ENCODE data around the gene HIVEP3.

Gene HIVEP3

GRCh38 chr1:41878495-41878894 lies 40.2 kb downstream of the HIVEP3 start:
- Histone ChIP-seq H3K27me3 (replicated peaks in 2 of 5; ENCODE audit: control insufficient read depth in 4 of 5, insufficient read depth in 5 of 5, low read length in 4 of 5) (no peaks in the 10 kb centered on the region), H3K27ac (ENCODE audit: insufficient read depth in 1 of 2, low read depth in 1 of 2, low read length in 2 of 2, poor library complexity in 1 of 2, severe bottlenecking in 2 of 2) (no peak overlapping the region), H3K9me3 (ENCODE audit: control extremely low read depth in 1 of 5, control insufficient read depth in 4 of 5, insufficient read depth in 2 of 5, low read depth in 1 of 5, low read length in 4 of 5) (no peaks in the 10 kb centered on the region), H3K36me3 (ENCODE audit: control insufficient read depth in 4 of 4, insufficient read depth in 4 of 4, low read length in 3 of 4) (no peaks in the 10 kb centered on the region), H3K4me1 (ENCODE audit: control extremely low read depth in 1 of 4, control insufficient read depth in 4 of 4, insufficient read depth in 4 of 4, low read length in 3 of 4) (peaks cover 22 to 86% (median 76%) of the 10 kb centered on the region in 4 experiments), H3K4me3 (ENCODE audit: control insufficient read depth in 1 of 7, extremely low read depth in 1 of 7, insufficient read depth in 4 of 7, low read depth in 2 of 7, low read length in 6 of 7) (no peak overlapping the region)
- DNase-seq = no peak
- no CpG with 5 or more reads among the region's 1 CpG for WGBS (ENCODE audit: insufficient coverage)
- ChIA-PET POLR2A (no interaction called here), CTCF (no interaction called here)

DNA sequence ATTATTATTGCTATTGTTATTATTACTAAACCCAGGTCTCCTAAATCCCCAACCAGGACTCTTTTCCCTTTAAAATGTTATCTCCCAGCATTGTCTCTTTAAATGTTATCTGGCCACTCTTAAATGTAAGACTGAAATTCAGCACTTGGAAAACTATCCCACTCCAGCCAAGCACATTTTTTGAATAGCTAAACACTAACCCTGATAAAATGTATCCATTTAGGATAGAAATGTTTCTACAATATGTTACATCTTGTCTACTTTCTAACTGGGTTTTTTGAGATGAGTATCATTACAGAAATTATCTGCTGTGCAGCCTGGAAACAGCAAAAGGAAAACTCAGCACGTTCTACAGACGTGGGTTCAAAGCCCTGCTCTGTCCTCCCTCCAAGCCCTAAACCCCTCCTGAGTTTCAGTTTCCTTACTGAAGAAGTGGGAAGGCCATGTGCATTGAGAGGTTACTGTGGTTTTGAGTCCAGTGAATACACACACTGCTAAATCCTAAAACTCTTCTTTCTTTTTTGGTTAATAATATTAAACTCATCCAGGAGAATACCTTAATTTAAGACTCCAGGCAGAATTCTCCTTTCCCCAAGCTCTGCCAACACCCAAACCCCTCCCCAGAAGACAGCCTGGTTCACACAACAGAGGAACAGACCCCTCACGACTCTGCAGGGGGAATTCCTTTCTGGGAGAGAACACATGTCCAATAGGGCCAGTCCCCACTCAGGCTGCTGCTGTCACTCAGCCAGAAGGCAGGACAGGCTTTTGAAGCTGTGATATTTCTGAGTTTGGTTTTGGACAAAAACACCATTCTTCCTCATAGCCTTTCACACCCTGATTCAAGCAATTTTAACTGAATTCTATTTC lies 41.9 kb downstream of the HIVEP3 start:
- H3K4me3 ChIP-seq (ENCODE audit: control insufficient read depth in 1 of 7, extremely low read depth in 1 of 7, insufficient read depth in 4 of 7, low read depth in 2 of 7, low read length in 6 of 7) = peak overlapping the region in 1 of 7 experiments; percentile 51
- H3K9me3 ChIP-seq (ENCODE audit: control extremely low read depth in 1 of 5, control insufficient read depth in 4 of 5, insufficient read depth in 2 of 5, low read depth in 1 of 5, low read length in 4 of 5) = no peaks in the 10 kb centered on the region
- 6% methylated on average over 2 of the region's 3 CpGs for WGBS (ENCODE audit: insufficient coverage)
- H3K27ac ChIP-seq (ENCODE audit: insufficient read depth in 1 of 2, low read depth in 1 of 2, low read length in 2 of 2, poor library complexity in 1 of 2, severe bottlenecking in 2 of 2) = no peak overlapping the region
- peak in 2 of 3 donors; percentile 48 to 51 for DNase-seq
- CTCF ChIA-PET = interaction anchor here (0.6 kb wide), 1 partner anchor 91 kb away, joined by 3 read pairs; no protein-coding TSS in a partner anchor
- no peaks in the 10 kb centered on the region for H3K36me3 ChIP-seq (ENCODE audit: control insufficient read depth in 4 of 4, insufficient read depth in 4 of 4, low read length in 3 of 4)
- POLR2A ChIA-PET = no interaction called here
- no peaks in the 10 kb centered on the region for H3K27me3 ChIP-seq (replicated peaks in 2 of 5; ENCODE audit: control insufficient read depth in 4 of 5, insufficient read depth in 5 of 5, low read length in 4 of 5)
- H3K4me1 ChIP-seq (ENCODE audit: control extremely low read depth in 1 of 4, control insufficient read depth in 4 of 4, insufficient read depth in 4 of 4, low read length in 3 of 4) = peaks cover 12 to 72% (median 59%) of the 10 kb centered on the region in 4 experiments

GRCh38 chr1:41875487-41875886 lies 43.2 kb downstream of the HIVEP3 start:
- Histone ChIP-seq H3K4me3 (ENCODE audit: control insufficient read depth in 1 of 7, extremely low read depth in 1 of 7, insufficient read depth in 4 of 7, low read depth in 2 of 7, low read length in 6 of 7) (no peak overlapping the region), H3K9me3 (ENCODE audit: control extremely low read depth in 1 of 5, control insufficient read depth in 4 of 5, insufficient read depth in 2 of 5, low read depth in 1 of 5, low read length in 4 of 5) (no peaks in the 10 kb centered on the region), H3K4me1 (ENCODE audit: control extremely low read depth in 1 of 4, control insufficient read depth in 4 of 4, insufficient read depth in 4 of 4, low read length in 3 of 4) (peaks cover 6 to 58% (median 48%) of the 10 kb centered on the region in 4 experiments), H3K27me3 (replicated peaks in 2 of 5; ENCODE audit: control insufficient read depth in 4 of 5, insufficient read depth in 5 of 5, low read length in 4 of 5) (no peaks in the 10 kb centered on the region), H3K27ac (ENCODE audit: insufficient read depth in 1 of 2, low read depth in 1 of 2, low read length in 2 of 2, poor library complexity in 1 of 2, severe bottlenecking in 2 of 2) (no peak overlapping the region), H3K36me3 (ENCODE audit: control insufficient read depth in 4 of 4, insufficient read depth in 4 of 4, low read length in 3 of 4) (no peaks in the 10 kb centered on the region)
- POLR2A ChIA-PET = no interaction called here
- WGBS (ENCODE audit: insufficient coverage) = 70% methylated on average over 2 of the region's 3 CpGs
- no peak for DNase-seq
- CTCF ChIA-PET = interaction anchor here (1.1 to 1.3 kb wide), 3 partner anchors 10 to 18 kb away, joined by 3 to 4 read pairs (median 3); no protein-coding TSS in a partner anchor

DNA sequence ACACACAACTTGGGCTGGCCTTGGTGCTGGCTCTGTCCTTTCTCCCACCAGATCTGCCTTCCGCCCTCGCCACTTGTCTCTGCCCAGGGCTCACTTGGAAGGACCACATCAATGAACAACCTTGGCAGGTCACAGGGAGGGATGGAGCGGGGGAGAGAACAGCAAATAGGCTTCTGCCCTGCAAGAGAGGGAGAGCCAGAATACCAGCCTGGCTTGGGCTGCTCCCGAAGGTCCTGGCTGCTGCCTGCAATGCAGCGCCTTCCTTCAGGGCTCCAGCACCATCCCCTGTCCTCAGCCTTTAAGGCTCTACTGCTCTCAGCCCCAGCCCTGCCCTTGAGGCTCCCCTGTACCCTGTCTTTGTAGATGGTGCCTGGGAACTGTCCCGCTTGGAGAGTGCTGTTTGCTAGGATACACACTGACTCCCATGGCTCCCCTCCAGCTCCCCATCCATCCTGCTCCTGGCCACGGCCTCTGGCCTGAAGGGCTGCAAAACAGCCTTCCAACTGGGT lies 43.8 kb downstream of the HIVEP3 start:
- 100% methylated on average over 5 of the region's 7 CpGs for WGBS (ENCODE audit: insufficient coverage)
- POLR2A ChIA-PET = no interaction called here
- CTCF ChIA-PET = interaction anchor here (1.1 to 1.3 kb wide), 3 partner anchors 10 to 19 kb away, joined by 3 to 4 read pairs (median 3); no protein-coding TSS in a partner anchor
- Histone ChIP-seq H3K4me1 (ENCODE audit: control extremely low read depth in 1 of 4, control insufficient read depth in 4 of 4, insufficient read depth in 4 of 4, low read length in 3 of 4) (peaks cover 6 to 55% (median 43%) of the 10 kb centered on the region in 4 experiments), H3K27me3 (replicated peaks in 2 of 5; ENCODE audit: control insufficient read depth in 4 of 5, insufficient read depth in 5 of 5, low read length in 4 of 5) (no peaks in the 10 kb centered on the region), H3K36me3 (ENCODE audit: control insufficient read depth in 4 of 4, insufficient read depth in 4 of 4, low read length in 3 of 4) (no peaks in the 10 kb centered on the region), H3K27ac (ENCODE audit: insufficient read depth in 1 of 2, low read depth in 1 of 2, low read length in 2 of 2, poor library complexity in 1 of 2, severe bottlenecking in 2 of 2) (no peak overlapping the region), H3K9me3 (ENCODE audit: control extremely low read depth in 1 of 5, control insufficient read depth in 4 of 5, insufficient read depth in 2 of 5, low read depth in 1 of 5, low read length in 4 of 5) (no peaks in the 10 kb centered on the region), H3K4me3 (ENCODE audit: control insufficient read depth in 1 of 7, extremely low read depth in 1 of 7, insufficient read depth in 4 of 7, low read depth in 2 of 7, low read length in 6 of 7) (no peak overlapping the region)
- DNase-seq = no peak

GRCh38 chr1:41874151-41874719 lies 44.5 kb downstream of the HIVEP3 start:
- H3K4me1 ChIP-seq (ENCODE audit: control extremely low read depth in 1 of 4, control insufficient read depth in 4 of 4, insufficient read depth in 4 of 4, low read length in 3 of 4) = peaks cover 6 to 49% (median 38%) of the 10 kb centered on the region in 4 experiments
- H3K27ac ChIP-seq (ENCODE audit: insufficient read depth in 1 of 2, low read depth in 1 of 2, low read length in 2 of 2, poor library complexity in 1 of 2, severe bottlenecking in 2 of 2) = no peak overlapping the region
- H3K4me3 ChIP-seq (ENCODE audit: control insufficient read depth in 1 of 7, extremely low read depth in 1 of 7, insufficient read depth in 4 of 7, low read depth in 2 of 7, low read length in 6 of 7) = no peak overlapping the region
- H3K36me3 ChIP-seq (ENCODE audit: control insufficient read depth in 4 of 4, insufficient read depth in 4 of 4, low read length in 3 of 4) = no peaks in the 10 kb centered on the region
- peak in 1 of 3 donors; percentile 47 for DNase-seq
- WGBS (ENCODE audit: insufficient coverage) = 37% methylated on average over 3 of the region's 6 CpGs
- POLR2A ChIA-PET = no interaction called here
- no peaks in the 10 kb centered on the region for H3K9me3 ChIP-seq (ENCODE audit: control extremely low read depth in 1 of 5, control insufficient read depth in 4 of 5, insufficient read depth in 2 of 5, low read depth in 1 of 5, low read length in 4 of 5)
- CTCF ChIA-PET = interaction anchor here (1.2 to 1.5 kb wide), 4 partner anchors 9 to 30 kb away, joined by 3 to 5 read pairs (median 3); no protein-coding TSS in a partner anchor
- no peaks in the 10 kb centered on the region for H3K27me3 ChIP-seq (replicated peaks in 2 of 5; ENCODE audit: control insufficient read depth in 4 of 5, insufficient read depth in 5 of 5, low read length in 4 of 5)

DNA sequence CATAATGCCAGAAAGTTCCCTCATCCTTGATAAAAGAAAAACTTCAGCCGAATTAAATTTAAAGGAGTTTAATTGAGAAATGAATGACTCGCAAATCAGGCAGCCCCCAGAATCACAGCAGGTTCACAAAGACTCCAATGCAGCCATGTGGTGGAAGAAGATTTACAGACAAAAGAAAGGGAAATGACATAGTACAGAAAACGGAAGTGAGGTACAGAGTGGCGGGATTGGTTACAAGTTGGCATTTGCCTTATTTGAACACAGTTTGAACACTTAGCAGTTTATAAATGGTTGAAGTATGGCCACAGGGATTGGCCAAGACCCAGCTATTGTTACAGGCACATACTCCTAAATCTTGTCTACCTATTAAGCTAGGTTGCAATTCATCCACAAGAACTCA lies 46.6 kb downstream of the HIVEP3 start:
- POLR2A ChIA-PET = no interaction called here
- no peak overlapping the region for H3K4me3 ChIP-seq (ENCODE audit: control insufficient read depth in 1 of 7, extremely low read depth in 1 of 7, insufficient read depth in 4 of 7, low read depth in 2 of 7, low read length in 6 of 7)
- H3K36me3 ChIP-seq (ENCODE audit: control insufficient read depth in 4 of 4, insufficient read depth in 4 of 4, low read length in 3 of 4) = no peaks in the 10 kb centered on the region
- CTCF ChIA-PET = no interaction called here
- H3K9me3 ChIP-seq (ENCODE audit: control extremely low read depth in 1 of 5, control insufficient read depth in 4 of 5, insufficient read depth in 2 of 5, low read depth in 1 of 5, low read length in 4 of 5) = no peaks in the 10 kb centered on the region
- H3K4me1 ChIP-seq (ENCODE audit: control extremely low read depth in 1 of 4, control insufficient read depth in 4 of 4, insufficient read depth in 4 of 4, low read length in 3 of 4) = peaks cover 3 to 34% (median 24%) of the 10 kb centered on the region in 4 experiments
- peak in 2 of 3 donors; percentile 62 to 77 for DNase-seq
- H3K27me3 ChIP-seq (replicated peaks in 2 of 5; ENCODE audit: control insufficient read depth in 4 of 5, insufficient read depth in 5 of 5, low read length in 4 of 5) = no peaks in the 10 kb centered on the region
- H3K27ac ChIP-seq (ENCODE audit: insufficient read depth in 1 of 2, low read depth in 1 of 2, low read length in 2 of 2, poor library complexity in 1 of 2, severe bottlenecking in 2 of 2) = no peak overlapping the region
- WGBS (ENCODE audit: insufficient coverage) = 100% methylated on average over 2 of the region's 4 CpGs

All from common myeloid progenitor, CD34-positive (primary cell).